GM20000 (cell line): ENCODE measurements around the gene ADCY2.

Experiments used
- DNase-seq: peaks from one replicate; pipeline ENCODE4 v3.0.0; 2012; ENCODE audit warnings: low spot score
- TF ChIP-seq, protein P1 (sequence below): IDR thresholded peaks from 2 replicates; pipeline ENCODE4 v1.5.1; 2012; ENCODE audit warnings: mild to moderate bottlenecking, control low read depth; ENCODE audit errors: extremely low read depth, missing control alignments

The ADCY2 gene

GRCh38 chr5:7742241-7742656, 346.3 kb downstream of the ADCY2 start:
- DNase-seq: no peak

DNA sequence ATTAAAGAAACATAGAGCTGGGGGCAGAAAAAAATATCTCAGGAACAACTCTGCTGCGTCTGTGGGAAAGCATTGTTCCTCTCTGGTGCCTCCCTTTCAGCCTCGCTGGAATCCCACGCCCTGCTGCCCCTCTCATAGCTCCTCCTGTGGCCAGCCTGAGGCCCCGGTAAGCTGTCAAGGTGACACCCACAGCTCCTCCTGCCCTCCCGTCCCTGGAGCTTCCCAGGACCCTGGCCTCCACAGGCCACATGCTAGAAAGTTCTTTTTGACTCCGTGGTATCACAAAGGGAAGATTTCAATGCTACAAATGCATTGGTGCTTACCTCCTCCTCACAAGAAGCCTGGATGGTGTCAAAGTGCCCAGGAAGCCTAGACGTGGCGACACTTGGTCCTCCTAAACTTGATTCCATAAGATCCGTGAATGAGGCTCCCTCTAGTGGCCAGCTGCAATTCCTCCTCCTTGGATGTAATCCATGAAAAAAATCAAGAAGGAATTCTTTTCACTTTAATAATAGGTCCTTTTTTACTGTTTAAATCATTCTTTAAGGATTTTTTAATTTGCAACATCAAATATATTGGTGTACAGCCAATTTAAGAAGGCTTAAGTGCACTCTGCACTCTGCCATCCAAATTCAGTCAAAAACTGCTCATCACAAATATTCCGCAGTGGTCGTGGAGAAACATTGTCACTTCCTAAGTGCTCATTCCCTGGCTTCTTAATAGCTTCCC, 350.1 kb downstream of the ADCY2 start:
- peak; percentile 41 for DNase-seq
- TF ChIP-seq, protein P1, sequence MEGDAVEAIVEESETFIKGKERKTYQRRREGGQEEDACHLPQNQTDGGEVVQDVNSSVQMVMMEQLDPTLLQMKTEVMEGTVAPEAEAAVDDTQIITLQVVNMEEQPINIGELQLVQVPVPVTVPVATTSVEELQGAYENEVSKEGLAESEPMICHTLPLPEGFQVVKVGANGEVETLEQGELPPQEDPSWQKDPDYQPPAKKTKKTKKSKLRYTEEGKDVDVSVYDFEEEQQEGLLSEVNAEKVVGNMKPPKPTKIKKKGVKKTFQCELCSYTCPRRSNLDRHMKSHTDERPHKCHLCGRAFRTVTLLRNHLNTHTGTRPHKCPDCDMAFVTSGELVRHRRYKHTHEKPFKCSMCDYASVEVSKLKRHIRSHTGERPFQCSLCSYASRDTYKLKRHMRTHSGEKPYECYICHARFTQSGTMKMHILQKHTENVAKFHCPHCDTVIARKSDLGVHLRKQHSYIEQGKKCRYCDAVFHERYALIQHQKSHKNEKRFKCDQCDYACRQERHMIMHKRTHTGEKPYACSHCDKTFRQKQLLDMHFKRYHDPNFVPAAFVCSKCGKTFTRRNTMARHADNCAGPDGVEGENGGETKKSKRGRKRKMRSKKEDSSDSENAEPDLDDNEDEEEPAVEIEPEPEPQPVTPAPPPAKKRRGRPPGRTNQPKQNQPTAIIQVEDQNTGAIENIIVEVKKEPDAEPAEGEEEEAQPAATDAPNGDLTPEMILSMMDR: peak; percentile 64

More at GRCh38 chr5:7742241-7742656, 346.3 kb downstream of the ADCY2 start:
- TF ChIP-seq, protein P1: no peak

GRCh38 chr5:7747728-7748127, 351.8 kb downstream of the ADCY2 start:
- TF ChIP-seq, protein P1: no peak
- DNase-seq: no peak

GRCh38 chr5:7749626-7750025, 353.7 kb downstream of the ADCY2 start:
- TF ChIP-seq, protein P1: no peak

GRCh38 chr5:7751874-7752273, 355.9 kb downstream of the ADCY2 start:
- TF ChIP-seq, protein P1: no peak
- DNase-seq: no peak

More at GRCh38 chr5:7749626-7750025, 353.7 kb downstream of the ADCY2 start:
- no peak for DNase-seq

- TF ChIP-seq, protein P1: no peak
- DNase-seq: no peak
These were observed 357.2 kb downstream of the ADCY2 start for GRCh38 chr5:7753181-7753580.

- no peak for DNase-seq
- TF ChIP-seq, protein P1: no peak
These were observed 357.7 kb downstream of the ADCY2 start for GRCh38 chr5:7753596-7753995.
